Natural killer cell (primary cell): Measurements from ENCODE around the gene ARRB1. TPM values are rescaled to one million over a fixed set of nuclear protein-coding genes. Genes with fewer than 3 reads are reported as not detected.

Experiments
- ATAC-seq, 3 donors: fragments of 150-1000 bp in 2 of 3; fragments of 200-7000 bp in 1 of 3; cut with Tn5 transposase; 1 replicate in 1 of 3; 2 replicates in 2 of 3; pipeline ENCODE4 v1.10.0; 2021; ENCODE audit warnings: mild to moderate bottlenecking in 2 of 3, moderate library complexity in 2 of 3
- DNase-seq, 2 donors: peaks; one replicate each; pipeline versions ENCODE4 v3.0.0 to v3.0.0-alpha.2; 2013 to 2021; ENCODE audit warnings: mixed read lengths in 1 of 2
- H3K27ac ChIP-seq: one replicate; pipeline ENCODE4 v1.5.1; 2013; ENCODE audit warnings: mild to moderate bottlenecking, low read length
- H3K27me3 ChIP-seq: one replicate; pipeline ENCODE4 v1.6.1; 2013; ENCODE audit warnings: low read length; ENCODE audit not compliant: control insufficient read depth, insufficient read depth
- H3K36me3 ChIP-seq: one replicate; pipeline ENCODE4 v1.6.1; 2013; ENCODE audit warnings: low read length; ENCODE audit not compliant: control insufficient read depth, insufficient read depth
- H3K4me1 ChIP-seq: one replicate; pipeline ENCODE4 v1.6.1; 2013; ENCODE audit warnings: low read length; ENCODE audit not compliant: control insufficient read depth, insufficient read depth
- H3K4me3 ChIP-seq: one replicate; pipeline ENCODE4 v1.5.1; 2013; ENCODE audit warnings: low read length
- H3K9me3 ChIP-seq: one replicate; pipeline ENCODE4 v1.6.1; 2013; ENCODE audit warnings: low read length; ENCODE audit not compliant: control insufficient read depth, insufficient read depth
- H3K27ac Mint-ChIP-seq, 2 donors: one replicate each; pipeline ENCODE4 v1.8.0; 2022; ENCODE audit warnings: mild to moderate bottlenecking in 2 of 2, mixed read lengths in 2 of 2, moderate library complexity in 1 of 2
- H3K27me3 Mint-ChIP-seq, 2 donors: one replicate each; pipeline ENCODE4 v1.8.0; 2022; ENCODE audit warnings: low read depth in 2 of 2, mixed read lengths in 2 of 2
- H3K36me3 Mint-ChIP-seq: one replicate; pipeline ENCODE4 v1.8.0; 2022; ENCODE audit warnings: mixed read lengths
- H3K4me1 Mint-ChIP-seq, 2 donors: one replicate each; pipeline ENCODE4 v1.8.0; 2022; ENCODE audit warnings: mixed read lengths in 2 of 2
- H3K4me3 Mint-ChIP-seq: one replicate; pipeline ENCODE4 v1.8.0; 2022; ENCODE audit warnings: mild to moderate bottlenecking, moderate library complexity, mixed read lengths
- H3K9me3 Mint-ChIP-seq, 2 donors: one replicate each; pipeline ENCODE4 v1.8.0; 2022; ENCODE audit warnings: mixed read lengths in 2 of 2
- WGBS: methylation state at CpG from one replicate; pipeline ENCODE4 v1.1.7; 2013; ENCODE audit warnings: missing lambda C conversion rate; ENCODE audit not compliant: insufficient coverage; 5-methylcytosine and 5-hydroxymethylcytosine counted together
- intact Hi-C: fragments of 100-400 bp; cut with micrococcal nuclease; formaldehyde crosslinking; loops from one replicate; pipeline ENCODE4 v1.14.2; 2022
- total RNA-seq, 4 donors: library from RNA; stranded (reverse); fragments of 120-200 nt in 1 of 4; gene quantifications; one replicate each; pipeline versions ENCODE4 v1.2.3 to v1.2.4, GENCODE V29; 2013 to 2022
- TF ChIP-seq, protein P1 (sequence below): fragments of 200-600 bp; IDR thresholded peaks from one replicate; pipeline ENCODE4 v1.8.0; 2022; ENCODE audit warnings: antibody characterized with exemption

Gene ARRB1
- total RNA-seq, 3 donors from 2014 or later (not counting 1 experiment from before 2014, with no cell fraction given): 128 to 200 (median 174) TPM

DNA sequence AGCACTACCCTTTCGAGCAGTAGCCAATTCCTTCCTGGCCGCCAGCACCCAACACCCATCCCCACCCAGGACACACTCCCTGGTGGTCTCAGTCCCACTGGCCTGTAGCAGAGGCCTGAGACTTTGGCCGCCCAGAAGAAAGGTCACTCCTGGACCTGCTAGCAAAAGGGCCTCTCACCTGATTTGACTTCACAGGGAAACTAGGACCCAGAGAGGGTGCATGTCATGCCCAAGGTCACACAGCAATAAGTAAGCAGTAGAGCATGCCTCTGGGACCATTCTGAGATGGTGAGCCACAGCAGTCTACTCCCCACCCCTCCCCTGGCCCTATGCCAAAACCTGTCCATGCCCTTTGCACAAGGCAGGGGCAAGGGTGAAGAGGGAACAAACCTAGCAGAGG, 7.3 kb downstream of the ARRB1 start:
- Mint-ChIP-seq H3K27me3 (no peaks in the 10 kb centered on the region), H3K27ac (peak overlapping the region; percentile 92 to 94), H3K36me3 (no peaks in the 10 kb centered on the region), H3K4me1 (peaks cover 86 to 100% of the 10 kb centered on the region in 2 donors), H3K4me3 (no peak overlapping the region), H3K9me3 (no peaks in the 10 kb centered on the region)
- H3K27me3 ChIP-seq: no peaks in the 10 kb centered on the region
- no peaks in the 10 kb centered on the region for H3K9me3 ChIP-seq
- intact Hi-C loops: loop anchor here (5.0 kb wide), 1 partner anchor 38 kb away; no protein-coding TSS in a partner anchor
- H3K4me3 ChIP-seq: no peak overlapping the region
- WGBS: 86% methylated on average over 3 of the region's 3 CpGs
- peak in 1 of 2 donors; percentile 35 for DNase-seq
- H3K36me3 ChIP-seq: no peaks in the 10 kb centered on the region
- TF ChIP-seq, protein P1, sequence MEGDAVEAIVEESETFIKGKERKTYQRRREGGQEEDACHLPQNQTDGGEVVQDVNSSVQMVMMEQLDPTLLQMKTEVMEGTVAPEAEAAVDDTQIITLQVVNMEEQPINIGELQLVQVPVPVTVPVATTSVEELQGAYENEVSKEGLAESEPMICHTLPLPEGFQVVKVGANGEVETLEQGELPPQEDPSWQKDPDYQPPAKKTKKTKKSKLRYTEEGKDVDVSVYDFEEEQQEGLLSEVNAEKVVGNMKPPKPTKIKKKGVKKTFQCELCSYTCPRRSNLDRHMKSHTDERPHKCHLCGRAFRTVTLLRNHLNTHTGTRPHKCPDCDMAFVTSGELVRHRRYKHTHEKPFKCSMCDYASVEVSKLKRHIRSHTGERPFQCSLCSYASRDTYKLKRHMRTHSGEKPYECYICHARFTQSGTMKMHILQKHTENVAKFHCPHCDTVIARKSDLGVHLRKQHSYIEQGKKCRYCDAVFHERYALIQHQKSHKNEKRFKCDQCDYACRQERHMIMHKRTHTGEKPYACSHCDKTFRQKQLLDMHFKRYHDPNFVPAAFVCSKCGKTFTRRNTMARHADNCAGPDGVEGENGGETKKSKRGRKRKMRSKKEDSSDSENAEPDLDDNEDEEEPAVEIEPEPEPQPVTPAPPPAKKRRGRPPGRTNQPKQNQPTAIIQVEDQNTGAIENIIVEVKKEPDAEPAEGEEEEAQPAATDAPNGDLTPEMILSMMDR: no peak
- H3K27ac ChIP-seq: peak overlapping the region; percentile 26
- ATAC-seq: no peak
- peaks cover 99% of the 10 kb centered on the region for H3K4me1 ChIP-seq

DNA sequence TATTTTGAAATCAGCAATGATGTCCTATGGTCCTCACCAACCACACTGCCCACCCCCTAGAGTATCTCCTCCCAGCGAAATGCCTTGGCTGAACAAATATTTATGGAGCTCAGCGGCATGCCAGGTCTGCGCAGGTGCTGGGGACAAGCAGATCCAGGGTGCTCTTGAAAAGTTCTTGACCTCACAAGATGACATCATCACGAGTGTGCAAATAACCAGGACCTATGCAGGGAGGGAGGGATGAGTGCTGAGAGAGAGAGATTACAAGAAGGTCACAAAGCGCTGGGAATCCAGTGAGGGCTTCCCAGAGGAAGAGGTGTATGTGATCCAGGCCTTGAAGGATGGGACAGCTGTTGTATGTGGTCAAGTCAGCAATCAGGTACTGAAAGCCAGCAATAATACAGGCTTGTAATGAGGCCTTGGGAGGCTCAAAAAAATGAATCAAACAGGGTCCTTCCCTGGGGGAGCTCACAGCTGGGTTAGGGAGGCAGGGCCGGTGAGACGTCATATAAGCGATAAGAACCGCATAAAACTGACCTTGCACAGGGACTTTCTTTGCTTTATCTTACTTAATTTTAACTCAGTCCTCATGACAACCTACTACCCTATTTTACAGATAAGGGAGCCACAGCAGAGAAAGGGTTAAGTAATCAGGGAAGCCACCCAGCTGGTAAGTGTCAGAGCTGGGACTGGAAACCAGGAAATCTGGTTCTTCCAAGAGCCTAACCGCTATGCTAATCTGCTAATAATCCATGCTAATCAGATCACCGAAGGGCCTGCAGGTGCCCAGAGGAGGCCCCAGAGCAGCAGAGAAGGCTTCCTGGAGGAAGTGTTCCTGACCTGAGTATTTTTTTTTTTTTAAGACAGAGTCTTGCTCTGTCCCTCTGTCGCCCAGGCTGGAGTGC, 8.2 kb downstream of the ARRB1 start:
- no peaks in the 10 kb centered on the region for H3K27me3 ChIP-seq
- 71% methylated on average over 12 of the region's 12 CpGs for WGBS
- no peak for ATAC-seq
- H3K36me3 ChIP-seq: no peaks in the 10 kb centered on the region
- H3K4me3 ChIP-seq: no peak overlapping the region
- H3K4me3 Mint-ChIP-seq: peak overlapping the region; percentile 57
- TF ChIP-seq, protein P1: no peak
- no peaks in the 10 kb centered on the region for H3K9me3 ChIP-seq
- no peak overlapping the region for H3K27ac ChIP-seq
- no peak for DNase-seq
- H3K4me1 ChIP-seq: peaks cover 99% of the 10 kb centered on the region
- no peaks in the 10 kb centered on the region for H3K27me3 Mint-ChIP-seq
- H3K9me3 Mint-ChIP-seq: no peaks in the 10 kb centered on the region
- peak overlapping the region; percentile 92 to 94 for H3K27ac Mint-ChIP-seq
- H3K4me1 Mint-ChIP-seq: peaks cover 84 to 100% of the 10 kb centered on the region in 2 donors
- no peaks in the 10 kb centered on the region for H3K36me3 Mint-ChIP-seq
- intact Hi-C loops: loop anchor here (5.0 kb wide), 1 partner anchor 39 kb away; no protein-coding TSS in a partner anchor

DNA sequence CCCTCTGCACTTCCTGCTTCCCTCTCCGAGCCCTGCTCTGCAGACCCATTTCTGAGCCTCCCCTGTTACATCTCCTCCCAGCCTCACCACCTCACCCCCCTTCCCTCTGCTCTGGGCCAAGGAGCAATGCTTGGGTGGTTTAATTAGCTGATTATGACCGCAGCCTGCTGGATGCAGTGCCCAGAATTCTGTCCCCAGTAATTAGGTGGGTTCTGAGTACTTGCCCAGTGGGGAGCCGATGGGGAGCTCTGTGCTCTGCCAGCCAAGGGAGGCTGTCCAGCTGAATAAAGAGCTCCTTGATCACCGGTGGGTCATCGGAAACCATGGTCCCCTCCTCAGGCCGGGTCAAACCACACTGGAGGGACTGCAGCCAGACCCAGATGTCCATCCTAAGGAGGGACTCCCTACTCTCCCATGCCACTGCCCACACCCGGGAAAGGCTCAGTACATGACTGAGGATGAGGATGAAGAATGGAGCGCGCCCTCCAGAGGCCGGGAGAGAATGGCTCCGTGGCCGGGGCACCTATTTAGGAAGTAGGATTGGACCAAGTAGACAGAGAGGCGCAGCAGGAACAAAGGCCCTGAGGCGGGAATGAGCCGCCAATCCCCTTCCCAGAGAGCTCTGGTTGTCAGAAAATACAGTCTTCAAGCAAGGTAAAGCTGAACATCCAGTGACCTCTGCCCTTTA, 9.1 kb downstream of the ARRB1 start:
- DNase-seq: no peak
- intact Hi-C loops: loop anchor here (5.0 kb wide), 1 partner anchor 40 kb away; no protein-coding TSS in a partner anchor

More for the DNA sequence above, 9.1 kb downstream of the ARRB1 start:
- Mint-ChIP-seq H3K27me3 (no peaks in the 10 kb centered on the region), H3K4me1 (peaks cover 84 to 98% of the 10 kb centered on the region in 2 donors), H3K36me3 (no peaks in the 10 kb centered on the region), H3K27ac (peak overlapping the region; percentile 92 to 94), H3K9me3 (no peaks in the 10 kb centered on the region), H3K4me3 (peak overlapping the region; percentile 80)
- no peak overlapping the region for H3K4me3 ChIP-seq
- 91% methylated on average over 15 of the region's 15 CpGs for WGBS
- TF ChIP-seq, protein P1: no peak
- ATAC-seq: no peak
- peaks cover 97% of the 10 kb centered on the region for H3K4me1 ChIP-seq
- H3K27ac ChIP-seq: no peak overlapping the region
- H3K9me3 ChIP-seq: no peaks in the 10 kb centered on the region
- H3K36me3 ChIP-seq: no peaks in the 10 kb centered on the region
- H3K27me3 ChIP-seq: no peaks in the 10 kb centered on the region
